ENCODE results near the gene APPBP2.

GRCh38 chr17:60473788-60474187, 52.3 kb downstream of the APPBP2 start:
- TF ChIP-seq CTCF (optimal IDR thresholded peaks at IDR 0.05 in 1 of 3, IDR thresholded peaks at IDR 0.05 in 1 of 3, conservative IDR thresholded peaks at IDR 0.05 in 1 of 3; ENCODE audit: extremely low read depth in 1 of 3, insufficient read depth in 2 of 3, low read length in 3 of 3) (no peak), EZH2 (IDR thresholded peaks at IDR 0.05; ENCODE audit: low read length) (no peak)

All from keratinocyte (primary cell).